HG03103 (cell line): Measurements from ENCODE around the gene KCNQ1OT1.

Experiments
- ATAC-seq: cut with Tn5 transposase; IDR thresholded peaks from one replicate; pipeline ENCODE4 v1.9.1; 2021; ENCODE audit warnings: low read depth; ENCODE audit not compliant: unreplicated experiment

Gene KCNQ1OT1

GRCh38 chr11:2563213-2564007 lies 136.4 kb downstream of the KCNQ1OT1 start:
- no peak for ATAC-seq

GRCh38 chr11:2562890-2563212 lies 136.9 kb downstream of the KCNQ1OT1 start:
- no peak for ATAC-seq

GRCh38 chr11:2561696-2562581 lies 137.9 kb downstream of the KCNQ1OT1 start:
- ATAC-seq: no peak

GRCh38 chr11:2559527-2560311 lies 140.1 kb downstream of the KCNQ1OT1 start:
- no peak for ATAC-seq

- ATAC-seq: no peak
Measured at GRCh38 chr11:2558861-2559526, 140.8 kb downstream of the KCNQ1OT1 start.

GRCh38 chr11:2558397-2558796 lies 141.4 kb downstream of the KCNQ1OT1 start:
- ATAC-seq: no peak
